Activated CD4-positive, CD25-positive, alpha-beta regulatory T cell treated with anti-CD3 and anti-CD28 coated beads, Interleukin-2, amount 50 U/mL, for 72 hours (primary cell): Measurements from ENCODE around the gene HIC2.
"Not testable (repeated sequence)": the region's sequence is repeated elsewhere in the genome, so short reads cannot be mapped to it uniquely, and the experiment has no call there.

Experiments used
- DNase-seq: peaks from one replicate; pipeline ENCODE4 v3.0.0; 2021

Gene HIC2

GRCh38 chr22:21435998-21436810, 19.0 kb downstream of the HIC2 start:
- DNase-seq: peak; percentile 9

GRCh38 chr22:21438013-21438412, 20.8 kb downstream of the HIC2 start:
- DNase-seq: peak; percentile 7

- not testable (repeated sequence) for DNase-seq
These were observed 23.0 kb downstream of the HIC2 start for GRCh38 chr22:21440018-21440636.

- DNase-seq: not testable (repeated sequence)
These were observed 23.5 kb downstream of the HIC2 start for GRCh38 chr22:21440676-21441075.

GRCh38 chr22:21441170-21441569, 24.0 kb downstream of the HIC2 start:
- not testable (repeated sequence) for DNase-seq

- DNase-seq: not testable (repeated sequence)
These were observed 25.0 kb downstream of the HIC2 start for GRCh38 chr22:21442123-21442522.

GRCh38 chr22:21442646-21443045, 25.5 kb downstream of the HIC2 start:
- peak; percentile 23 for DNase-seq

- peak; percentile 25 for DNase-seq
These were observed 26.0 kb downstream of the HIC2 start for GRCh38 chr22:21443057-21443734.

GRCh38 chr22:21443735-21444421, 26.7 kb downstream of the HIC2 start:
- peak; percentile 27 for DNase-seq

- peak; percentile 27 for DNase-seq
These were observed 27.7 kb downstream of the HIC2 start for GRCh38 chr22:21444701-21445436.

GRCh38 chr22:21445437-21446127, 28.4 kb downstream of the HIC2 start:
- DNase-seq: peak; percentile 25

GRCh38 chr22:21446128-21446826, 29.1 kb downstream of the HIC2 start:
- DNase-seq: peak; percentile 23

GRCh38 chr22:21446827-21447690, 29.9 kb downstream of the HIC2 start:
- peak; percentile 13 for DNase-seq

- DNase-seq: peak; percentile 20
These were observed 30.7 kb downstream of the HIC2 start for GRCh38 chr22:21447694-21448402.

- DNase-seq: peak; percentile 9
These were observed 31.7 kb downstream of the HIC2 start for GRCh38 chr22:21448627-21449416.

GRCh38 chr22:21449531-21450319, 32.6 kb downstream of the HIC2 start:
- peak; percentile 17 for DNase-seq

- peak; percentile 22 for DNase-seq
These were observed 33.2 kb downstream of the HIC2 start for GRCh38 chr22:21450320-21450831.
